ENCODE results near the gene IZUMO4. TPM values are rescaled to one million over a fixed set of nuclear protein-coding genes. Genes with fewer than 3 reads are reported as not detected.
"Not testable (repeated sequence)": the region's sequence is repeated elsewhere in the genome, so short reads cannot be mapped to it uniquely, and the experiment has no call there.

IZUMO4 gene
- total RNA-seq, 1 donor from 2014 or later, result 6.8 TPM

GRCh38 chr19:2126879-2127518 lies 30.3 kb downstream of the IZUMO4 start:
- intact Hi-C loops (cut with DNase I), result no loop called here
- H3K4me1 ChIP-seq, result no peaks in the 10 kb centered on the region
- DNase-seq, result no peak
- ATAC-seq, result no peak
- H3K9me3 ChIP-seq, result no peaks in the 10 kb centered on the region
- TF ChIP-seq, protein P1, sequence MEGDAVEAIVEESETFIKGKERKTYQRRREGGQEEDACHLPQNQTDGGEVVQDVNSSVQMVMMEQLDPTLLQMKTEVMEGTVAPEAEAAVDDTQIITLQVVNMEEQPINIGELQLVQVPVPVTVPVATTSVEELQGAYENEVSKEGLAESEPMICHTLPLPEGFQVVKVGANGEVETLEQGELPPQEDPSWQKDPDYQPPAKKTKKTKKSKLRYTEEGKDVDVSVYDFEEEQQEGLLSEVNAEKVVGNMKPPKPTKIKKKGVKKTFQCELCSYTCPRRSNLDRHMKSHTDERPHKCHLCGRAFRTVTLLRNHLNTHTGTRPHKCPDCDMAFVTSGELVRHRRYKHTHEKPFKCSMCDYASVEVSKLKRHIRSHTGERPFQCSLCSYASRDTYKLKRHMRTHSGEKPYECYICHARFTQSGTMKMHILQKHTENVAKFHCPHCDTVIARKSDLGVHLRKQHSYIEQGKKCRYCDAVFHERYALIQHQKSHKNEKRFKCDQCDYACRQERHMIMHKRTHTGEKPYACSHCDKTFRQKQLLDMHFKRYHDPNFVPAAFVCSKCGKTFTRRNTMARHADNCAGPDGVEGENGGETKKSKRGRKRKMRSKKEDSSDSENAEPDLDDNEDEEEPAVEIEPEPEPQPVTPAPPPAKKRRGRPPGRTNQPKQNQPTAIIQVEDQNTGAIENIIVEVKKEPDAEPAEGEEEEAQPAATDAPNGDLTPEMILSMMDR (IDR thresholded peaks at IDR 0.05), result no peak
- peaks cover 83% of the 10 kb centered on the region for H3K36me3 ChIP-seq
- no peak overlapping the region for H3K27ac ChIP-seq
- no peak overlapping the region for H3K4me3 ChIP-seq
- no peaks in the 10 kb centered on the region for H3K27me3 ChIP-seq

DNA sequence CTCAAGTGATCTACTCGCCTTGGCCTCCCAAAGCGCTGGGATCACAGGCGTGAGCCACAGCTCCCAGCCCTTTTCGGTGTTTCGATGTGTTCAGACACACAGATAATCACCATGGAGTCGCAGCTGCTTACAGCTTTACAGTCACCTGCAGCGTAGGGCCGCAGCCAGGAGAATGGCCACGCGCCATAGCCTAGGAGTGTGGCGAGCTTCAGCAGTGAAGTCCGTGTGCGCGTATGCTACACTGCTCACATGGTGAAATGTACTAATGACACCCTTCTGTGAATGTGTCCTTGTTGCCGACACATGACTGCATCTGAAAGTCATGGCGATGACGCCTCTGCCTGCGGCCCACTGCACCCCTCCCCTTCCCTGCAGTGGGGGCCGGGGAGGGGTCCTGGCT lies 31.0 kb downstream of the IZUMO4 start:
- intact Hi-C loops (cut with DNase I), result no loop called here
- H3K4me3 ChIP-seq, result no peak overlapping the region
- no peak overlapping the region for H3K27ac ChIP-seq
- ATAC-seq (no peak), DNase-seq (no peak)
- TF ChIP-seq, protein P1 (IDR thresholded peaks at IDR 0.05), result no peak
- H3K9me3 ChIP-seq, result no peaks in the 10 kb centered on the region
- no peaks in the 10 kb centered on the region for H3K4me1 ChIP-seq
- H3K36me3 ChIP-seq, result peaks cover 83% of the 10 kb centered on the region
- H3K27me3 ChIP-seq, result no peaks in the 10 kb centered on the region

DNA sequence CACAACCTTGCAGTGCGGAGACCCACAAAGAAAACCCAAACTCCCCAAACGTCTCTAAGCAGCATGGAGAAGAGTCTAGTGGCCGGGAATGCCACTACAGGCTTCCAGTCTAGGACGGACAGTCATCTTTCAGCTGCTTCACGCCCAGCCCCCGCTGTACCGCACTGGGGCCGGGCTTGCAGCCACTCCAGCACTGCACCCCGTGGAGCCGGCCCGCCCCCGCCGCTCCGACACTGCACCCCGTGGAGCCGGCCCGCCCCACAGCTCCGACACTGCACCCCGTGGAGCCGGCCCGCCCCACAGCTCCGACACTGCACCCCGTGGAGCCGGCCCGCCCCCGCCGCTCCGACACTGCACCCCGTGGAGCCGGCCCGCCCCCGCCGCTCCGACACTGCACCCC lies 31.5 kb downstream of the IZUMO4 start:
- peaks cover 83% of the 10 kb centered on the region for H3K36me3 ChIP-seq
- DNase-seq; ATAC-seq; H3K27me3 ChIP-seq; H3K27ac ChIP-seq; intact Hi-C loops (cut with DNase I); H3K9me3 ChIP-seq; H3K4me3 ChIP-seq; H3K4me1 ChIP-seq: not testable (repeated sequence)

DNA sequence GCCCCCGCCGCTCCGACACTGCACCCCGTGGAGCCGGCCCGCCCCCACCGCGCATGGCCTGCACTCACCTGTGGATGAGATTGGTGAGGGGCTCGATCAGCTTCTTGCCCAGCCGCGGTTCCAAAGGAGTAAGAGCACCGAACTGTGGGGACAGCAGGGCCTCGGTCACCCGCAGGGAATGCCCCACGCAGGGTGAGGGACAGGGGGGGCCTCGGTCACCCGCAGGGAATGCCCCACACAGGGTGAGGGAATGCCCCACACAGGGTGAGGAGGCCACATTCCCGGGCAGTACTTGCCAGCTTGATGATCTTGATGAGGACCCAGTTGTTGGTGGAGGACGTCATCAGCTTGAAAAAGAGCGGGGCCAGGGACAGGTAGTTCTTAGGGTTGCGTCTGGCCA lies 32.3 kb downstream of the IZUMO4 start:
- intact Hi-C loops (cut with DNase I), result no loop called here
- peaks cover 84% of the 10 kb centered on the region for H3K36me3 ChIP-seq
- DNase-seq, result no peak

GRCh38 chr19:2129486-2129885 lies 32.8 kb downstream of the IZUMO4 start:
- peaks cover 81% of the 10 kb centered on the region for H3K36me3 ChIP-seq
- intact Hi-C loops (cut with DNase I), result no loop called here
- no peak for ATAC-seq
- no peak overlapping the region for H3K4me3 ChIP-seq
- H3K4me1 ChIP-seq, result no peaks in the 10 kb centered on the region
- no peaks in the 10 kb centered on the region for H3K27me3 ChIP-seq
- TF ChIP-seq, protein P1 (IDR thresholded peaks at IDR 0.05), result no peak
- H3K27ac ChIP-seq, result no peak overlapping the region
- no peak for DNase-seq
- no peaks in the 10 kb centered on the region for H3K9me3 ChIP-seq

More for the DNA sequence above, 32.3 kb downstream of the IZUMO4 start:
- no peak for ATAC-seq
- TF ChIP-seq, protein P1 (IDR thresholded peaks at IDR 0.05), result no peak
- H3K4me3 ChIP-seq, result no peak overlapping the region
- no peaks in the 10 kb centered on the region for H3K4me1 ChIP-seq
- no peaks in the 10 kb centered on the region for H3K27me3 ChIP-seq
- no peak overlapping the region for H3K27ac ChIP-seq
- no peaks in the 10 kb centered on the region for H3K9me3 ChIP-seq

GRCh38 chr19:2129892-2130770 lies 33.4 kb downstream of the IZUMO4 start:
- intact Hi-C loops (cut with DNase I), result no loop called here
- no peak overlapping the region for H3K27ac ChIP-seq
- H3K9me3 ChIP-seq, result no peaks in the 10 kb centered on the region
- H3K4me1 ChIP-seq, result no peaks in the 10 kb centered on the region
- no peaks in the 10 kb centered on the region for H3K27me3 ChIP-seq
- H3K4me3 ChIP-seq, result no peak overlapping the region
- ATAC-seq (peak; percentile 12), DNase-seq (no peak)
- H3K36me3 ChIP-seq, result peaks cover 75% of the 10 kb centered on the region
- TF ChIP-seq, protein P1 (IDR thresholded peaks at IDR 0.05), result no peak

GRCh38 chr19:2131012-2131975 lies 34.6 kb downstream of the IZUMO4 start:
- not testable (repeated sequence) for H3K4me3 ChIP-seq
- H3K36me3 ChIP-seq, result peaks cover 68% of the 10 kb centered on the region

More at GRCh38 chr19:2131012-2131975, 34.6 kb downstream of the IZUMO4 start:
- H3K27me3 ChIP-seq; ATAC-seq; H3K27ac ChIP-seq; intact Hi-C loops (cut with DNase I); H3K9me3 ChIP-seq; DNase-seq; H3K4me1 ChIP-seq: not testable (repeated sequence)
